Stimulated activated CD8-positive, alpha-beta memory T cell treated with anti-CD3 and anti-CD28 coated beads, Interleukin-7, amount 100 ng/mL, for 4 hours (primary cell): ENCODE measurements around the gene OCEL1.

Source experiments
- DNase-seq, 2 donors: peaks; one replicate each; pipeline ENCODE4 v3.0.0-alpha.2; 2020; ENCODE audit warnings: low read depth in 2 of 2

The OCEL1 gene

DNA sequence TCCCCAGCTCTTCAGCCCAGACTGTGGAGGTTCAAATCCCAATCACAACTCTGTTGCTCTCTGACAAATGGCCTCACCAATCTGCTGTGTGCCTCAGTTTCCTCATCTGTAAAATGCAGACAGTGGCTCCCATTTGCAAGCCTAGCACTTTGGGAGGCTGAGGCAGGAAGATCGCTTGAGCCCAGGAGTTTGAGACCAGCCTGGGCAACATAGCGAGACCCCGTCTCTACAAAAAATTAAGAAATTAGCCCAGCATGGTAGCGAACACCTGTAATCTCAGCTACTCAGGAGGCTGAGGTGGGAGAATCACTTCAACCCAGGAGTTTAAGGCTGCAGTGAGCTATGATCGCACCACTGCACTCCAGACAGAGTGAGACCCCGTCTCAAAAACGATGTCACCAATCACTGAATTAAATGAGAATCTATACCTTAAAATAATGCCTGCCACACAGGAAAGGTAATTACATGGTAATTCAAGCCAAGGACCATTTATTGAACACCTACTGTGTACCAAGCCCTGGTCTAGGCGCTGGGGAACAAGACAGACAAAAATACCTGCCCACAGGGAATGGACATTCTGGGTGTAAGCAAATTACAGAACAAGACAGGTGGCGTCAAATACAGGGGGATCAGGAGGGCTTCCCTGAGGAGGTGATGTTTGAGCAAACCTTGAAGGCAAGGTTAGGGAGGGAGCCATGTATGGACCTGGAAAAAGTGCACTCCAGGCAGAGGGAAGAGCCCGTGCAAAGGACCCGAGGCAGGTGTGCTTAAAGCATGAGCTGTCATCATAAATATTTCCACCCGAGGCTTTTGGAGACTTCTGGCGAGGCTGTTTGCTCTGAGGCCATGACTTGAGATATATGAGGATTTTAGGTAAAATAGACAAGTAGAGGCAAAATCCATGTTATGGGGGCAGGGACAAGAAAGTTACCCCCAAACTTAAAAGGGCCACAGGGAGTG is 12.0 kb downstream of the OCEL1 start:
- DNase-seq, result no peak

DNA sequence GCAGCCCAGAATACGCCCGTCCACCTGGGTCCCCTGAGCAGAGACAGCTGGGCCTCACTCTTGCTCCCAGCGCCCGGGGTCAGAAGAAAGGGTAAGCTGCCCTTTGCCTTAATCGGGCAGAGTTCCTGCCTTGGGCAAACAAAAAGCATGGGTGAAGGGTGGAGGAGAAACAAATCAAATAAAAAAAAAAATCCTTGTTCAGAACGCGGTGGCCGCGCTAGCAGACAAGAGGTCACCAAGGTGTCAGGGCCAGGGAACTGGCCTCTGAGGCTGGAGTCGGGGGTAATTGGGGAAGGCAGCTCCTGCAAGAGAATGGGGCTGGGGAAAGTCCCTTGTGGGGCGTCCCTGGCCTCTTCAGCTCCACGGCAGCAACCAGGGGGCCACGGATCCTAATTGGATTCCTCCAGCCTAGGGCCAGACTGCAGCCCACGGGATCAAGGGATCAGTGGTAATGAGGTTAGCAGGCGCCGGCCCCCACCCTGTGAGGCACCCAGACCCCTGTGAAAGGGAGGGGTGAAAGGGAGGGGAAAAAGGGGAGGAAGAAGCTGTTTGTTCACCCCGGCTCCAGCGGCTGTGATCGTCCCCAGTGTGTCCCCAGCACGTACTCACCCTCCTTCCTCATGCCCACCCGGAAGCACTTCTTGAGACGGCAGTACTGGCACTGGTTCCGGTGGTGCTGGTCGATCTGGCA is 14.2 kb downstream of the OCEL1 start:
- DNase-seq, result no peak

DNA sequence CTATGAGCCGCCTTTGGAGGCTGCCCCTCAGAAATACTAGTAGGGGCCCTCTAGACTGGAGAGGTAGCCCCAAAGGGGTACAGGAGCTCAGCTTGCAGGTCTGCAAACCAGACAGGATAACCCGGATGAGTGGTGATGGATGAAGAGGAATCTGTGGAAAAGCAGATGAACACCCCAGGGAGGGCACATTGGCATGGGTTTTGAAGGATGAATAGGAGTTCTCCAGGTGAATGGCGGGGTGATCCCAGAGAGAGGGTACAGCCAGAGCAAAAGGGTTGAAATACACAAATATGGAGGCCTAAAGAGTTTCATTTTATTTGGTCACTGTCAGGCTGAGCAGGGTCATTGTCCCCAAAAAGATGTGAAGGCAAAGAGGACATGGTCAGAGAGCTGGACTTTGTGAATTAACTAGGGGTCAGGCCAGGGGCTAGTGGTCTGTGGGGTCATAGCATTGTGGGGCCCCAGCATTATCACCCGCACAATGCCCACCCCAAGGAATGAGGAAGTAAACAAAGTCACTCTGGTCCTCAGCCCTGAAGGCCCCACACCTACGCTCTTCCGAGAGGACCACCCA is 14.9 kb downstream of the OCEL1 start:
- no peak for DNase-seq

DNA sequence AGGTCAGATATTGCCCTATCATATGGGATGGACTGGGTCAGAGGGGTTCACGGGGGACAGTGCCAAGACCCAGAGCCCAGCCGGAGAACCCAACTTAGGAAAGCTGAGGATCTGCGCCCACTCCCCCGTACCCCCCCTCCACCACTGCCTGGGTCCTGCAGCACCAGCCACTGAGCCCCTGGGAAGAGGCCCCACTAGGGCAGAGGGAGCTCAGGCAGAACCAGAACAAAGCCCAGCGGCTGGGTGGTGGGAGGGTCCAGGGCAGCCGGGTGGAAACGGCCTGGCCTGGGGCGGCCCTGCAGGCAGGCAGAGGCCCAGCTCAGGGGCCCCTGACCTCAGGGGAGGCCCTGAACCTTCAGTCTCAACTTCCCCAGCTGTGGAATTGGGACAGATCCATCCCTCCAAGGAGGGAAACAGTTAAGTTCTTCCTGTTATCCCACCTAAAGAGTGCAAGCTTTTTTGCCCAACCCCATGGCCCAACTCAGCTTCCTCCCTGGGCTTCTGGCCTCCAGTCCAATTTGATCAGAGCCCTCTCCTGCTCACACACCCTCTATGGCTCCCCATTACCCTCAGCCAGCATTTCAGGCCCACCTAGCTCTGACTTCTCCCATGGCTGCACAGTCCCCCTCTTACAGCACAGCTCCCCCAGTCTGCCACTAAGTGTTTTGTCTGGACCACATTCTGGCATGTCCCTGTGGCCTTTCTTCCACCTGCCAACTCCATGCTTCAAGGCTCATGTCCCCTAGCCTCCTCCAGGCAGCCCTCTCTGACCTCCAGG is 16.6 kb downstream of the OCEL1 start:
- DNase-seq, result no peak

DNA sequence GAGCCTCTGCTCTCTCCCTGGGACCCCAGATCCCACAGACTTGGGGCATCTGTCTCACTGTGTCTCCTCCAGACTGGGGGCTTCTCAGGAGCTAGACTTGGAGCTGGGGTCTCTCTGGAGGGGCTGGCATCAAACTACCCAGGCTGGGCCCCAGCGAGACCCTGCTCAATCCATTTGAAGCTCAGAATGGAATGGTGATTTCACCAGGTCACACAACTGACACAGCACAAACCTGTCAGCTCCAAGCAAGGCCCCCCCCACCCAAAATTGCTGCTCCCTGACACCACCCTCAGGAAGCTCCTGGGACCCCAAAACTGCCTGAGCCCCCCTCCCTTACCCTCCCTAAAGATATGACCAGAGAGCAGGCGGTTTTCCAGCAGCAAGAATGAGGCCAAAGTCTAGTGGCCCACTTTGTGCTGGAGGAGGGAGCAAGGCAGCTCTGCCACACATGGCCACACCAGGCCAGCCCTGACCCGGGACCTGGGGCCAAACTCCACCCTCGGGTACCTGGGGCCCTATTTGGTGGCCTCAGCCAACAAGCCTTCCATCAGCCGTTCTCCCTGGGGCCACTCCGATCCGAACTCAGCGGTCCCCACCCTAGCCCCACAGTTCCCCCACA is 17.3 kb downstream of the OCEL1 start:
- no peak for DNase-seq

DNA sequence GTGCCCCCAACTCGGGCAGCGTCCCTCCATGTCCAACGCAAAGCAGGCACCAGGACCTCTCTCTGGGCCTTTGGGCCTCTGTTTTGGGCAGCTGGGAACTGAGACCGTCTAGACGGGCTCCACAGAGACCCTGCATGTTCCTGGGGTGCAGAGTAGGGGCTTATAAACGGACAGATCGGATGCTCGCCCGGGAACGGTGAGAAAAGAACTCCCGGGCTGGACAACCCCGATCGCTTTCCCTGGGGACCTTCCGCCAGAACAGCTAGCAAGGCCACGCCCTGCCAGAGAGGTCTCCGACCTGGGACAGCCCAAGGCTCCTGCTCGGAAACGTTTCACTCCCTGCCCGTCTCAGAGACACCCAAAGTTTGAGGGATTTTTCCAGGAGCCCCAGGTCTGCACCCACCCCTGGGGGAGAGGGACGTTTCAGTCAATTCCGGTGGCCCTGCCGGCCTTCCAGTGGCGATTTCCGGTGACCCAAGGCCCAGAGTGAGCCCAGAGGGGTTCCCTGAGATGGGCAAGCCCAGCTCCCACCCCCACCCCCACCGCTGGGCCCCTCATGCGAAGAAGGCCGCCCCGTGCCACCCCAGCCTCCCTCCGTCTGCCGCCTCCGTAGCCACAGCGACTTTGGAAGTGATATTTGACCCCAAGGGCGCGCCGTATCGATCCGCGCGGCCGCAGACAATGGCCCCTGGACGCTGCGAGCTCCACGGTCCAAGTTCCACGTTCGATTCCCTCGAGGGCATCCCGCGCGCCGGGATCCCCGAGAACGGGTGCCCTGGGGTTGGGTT is 18.0 kb downstream of the OCEL1 start:
- no peak for DNase-seq

DNA sequence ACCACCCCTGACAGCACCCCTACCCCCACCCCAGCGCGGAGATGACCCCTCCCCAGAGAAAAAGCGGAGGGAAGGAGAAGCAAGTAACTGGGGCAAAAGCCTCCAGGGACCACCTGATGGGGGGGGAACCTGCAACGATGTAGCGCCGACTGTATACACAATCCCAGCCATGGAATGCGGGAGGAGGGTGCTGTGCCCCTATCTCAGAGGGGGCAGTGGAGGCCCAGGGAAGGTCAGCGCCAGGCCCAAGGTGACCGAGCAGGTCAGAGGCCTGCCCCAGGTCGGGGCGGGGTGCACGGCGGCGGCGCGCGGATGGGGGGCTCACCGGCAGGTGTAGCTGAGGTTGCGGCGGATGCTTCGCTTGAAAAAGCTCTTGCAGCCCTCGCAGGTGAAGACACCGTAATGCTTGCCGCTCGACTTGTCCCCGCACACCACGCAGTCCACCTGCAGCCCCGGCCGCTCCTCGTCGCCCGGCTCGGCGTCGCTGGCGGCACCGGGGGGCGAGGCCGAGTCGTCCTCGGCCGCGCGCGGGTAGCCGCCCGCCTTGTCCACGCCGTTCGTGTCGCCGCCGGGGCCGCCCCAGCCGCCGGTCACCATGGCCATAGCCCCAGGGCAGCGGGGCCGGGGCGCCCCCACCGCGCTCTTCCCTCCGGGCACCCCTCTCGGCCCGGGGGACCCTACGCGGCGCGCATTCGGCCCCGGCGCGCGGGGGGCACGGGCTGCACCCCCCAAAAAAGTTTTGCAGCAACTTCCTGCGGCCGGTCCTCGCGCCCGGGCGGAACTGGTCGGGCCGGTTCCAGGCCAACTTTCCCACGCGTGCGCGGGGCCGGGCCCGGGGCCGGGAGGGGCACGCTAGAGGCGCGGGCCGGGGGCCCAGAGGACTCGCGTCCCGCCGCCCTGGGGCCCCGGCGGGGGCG is 18.9 kb downstream of the OCEL1 start:
- DNase-seq, result no peak

DNA sequence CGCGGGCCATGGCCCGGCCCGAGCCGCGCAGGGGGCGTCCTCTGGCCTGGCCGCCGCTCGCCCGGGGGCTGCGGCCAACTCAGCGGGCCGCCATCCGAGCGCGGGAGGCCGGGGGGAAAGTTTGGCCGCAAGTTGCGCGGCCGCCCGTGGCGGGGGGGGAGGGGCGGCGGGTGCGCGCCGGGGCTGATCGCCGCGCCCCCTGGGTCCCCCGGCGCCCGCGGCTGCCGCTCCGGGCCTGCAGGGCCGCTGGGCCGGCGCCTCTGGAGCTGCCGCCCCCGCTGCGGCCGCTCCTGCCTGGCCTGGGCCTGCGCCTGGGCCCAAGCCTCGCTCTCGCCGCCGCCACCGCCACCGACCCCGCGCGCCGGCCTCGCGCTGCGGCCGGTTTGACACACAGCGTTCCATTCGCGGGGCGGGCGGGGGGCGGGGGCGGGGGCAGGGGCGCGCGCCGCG is 19.5 kb downstream of the OCEL1 start, which contains the start of gene NR2F6:
Gene NR2F6 (minus strand): TSS at position 385 of the 450 bp plus-strand sequence. CDS start 699 bp downstream, outside the sequence.
- DNase-seq, result no peak

DNA sequence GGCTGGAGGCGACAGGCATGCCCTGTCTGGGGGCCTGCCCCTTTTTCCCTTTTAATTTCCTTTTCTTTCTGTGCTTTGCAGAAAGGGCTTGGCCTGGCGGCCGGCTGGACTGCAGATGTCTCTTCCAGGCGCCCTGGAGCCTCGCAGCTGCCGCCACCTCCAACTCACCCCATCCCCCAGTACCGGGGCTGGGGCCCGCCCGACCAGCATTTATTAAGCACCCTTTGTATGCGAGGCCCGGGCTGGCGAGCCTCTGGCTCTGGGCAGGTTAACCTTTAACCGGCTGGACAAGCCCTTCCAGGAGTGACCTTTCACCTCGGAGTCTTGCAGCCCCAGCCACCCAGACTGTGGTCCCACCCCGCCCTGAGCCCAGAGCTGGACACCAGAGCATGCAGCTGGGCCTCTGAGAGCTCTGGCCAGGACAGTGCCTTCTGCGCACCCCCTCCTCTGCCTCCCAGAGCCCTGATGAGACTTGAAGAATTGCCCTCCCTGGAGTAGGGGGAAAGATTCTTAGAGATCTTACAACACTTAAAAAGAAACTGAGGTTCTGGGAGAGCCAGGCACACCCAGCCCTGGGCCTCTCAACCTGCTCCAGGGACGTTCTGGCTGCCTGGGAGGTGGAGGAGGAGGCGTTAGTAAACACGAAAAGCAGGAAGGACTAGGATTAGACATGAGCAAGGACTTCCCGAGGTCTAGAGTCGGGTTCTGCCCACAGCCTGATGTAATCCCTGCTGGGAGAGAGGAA is 20.8 kb downstream of the OCEL1 start:
- no peak for DNase-seq

DNA sequence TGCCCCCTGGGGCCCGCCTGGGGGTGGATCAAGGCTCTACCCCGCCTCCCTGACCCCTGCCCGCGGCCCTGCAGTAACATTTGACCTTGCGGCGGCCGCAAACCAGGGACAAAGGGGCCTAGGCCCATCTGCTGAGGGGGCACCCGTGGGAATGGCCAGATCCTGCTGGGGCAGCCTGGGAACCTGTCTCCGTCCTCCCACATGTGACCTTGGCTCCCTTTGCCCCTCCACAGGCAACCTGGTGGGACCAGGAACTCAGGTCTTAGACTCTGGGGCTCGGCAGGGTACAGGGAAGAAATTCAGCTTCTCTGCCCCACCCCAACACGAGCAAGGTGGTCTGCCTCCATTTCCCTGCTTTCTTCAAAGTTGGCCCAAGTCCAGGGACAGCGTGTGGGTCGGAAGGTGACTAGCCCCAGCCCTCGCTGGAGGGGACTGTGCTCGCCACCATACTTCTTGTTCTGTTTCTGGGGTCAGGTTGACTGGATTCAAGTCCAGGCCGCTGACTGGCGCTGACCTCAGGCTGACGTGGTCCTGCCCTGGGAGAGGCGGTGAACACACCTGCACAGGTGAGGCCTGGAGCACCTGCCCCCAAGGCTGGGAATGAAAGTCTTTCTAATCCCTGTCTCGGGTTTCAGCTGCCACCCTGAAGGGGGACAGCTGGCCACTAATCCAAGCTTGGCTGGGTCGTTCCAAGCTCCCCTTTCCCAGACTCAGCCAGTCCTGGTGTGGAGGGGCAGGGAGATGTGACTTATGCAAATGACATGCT is 22.2 kb downstream of the OCEL1 start:
- no peak for DNase-seq

DNA sequence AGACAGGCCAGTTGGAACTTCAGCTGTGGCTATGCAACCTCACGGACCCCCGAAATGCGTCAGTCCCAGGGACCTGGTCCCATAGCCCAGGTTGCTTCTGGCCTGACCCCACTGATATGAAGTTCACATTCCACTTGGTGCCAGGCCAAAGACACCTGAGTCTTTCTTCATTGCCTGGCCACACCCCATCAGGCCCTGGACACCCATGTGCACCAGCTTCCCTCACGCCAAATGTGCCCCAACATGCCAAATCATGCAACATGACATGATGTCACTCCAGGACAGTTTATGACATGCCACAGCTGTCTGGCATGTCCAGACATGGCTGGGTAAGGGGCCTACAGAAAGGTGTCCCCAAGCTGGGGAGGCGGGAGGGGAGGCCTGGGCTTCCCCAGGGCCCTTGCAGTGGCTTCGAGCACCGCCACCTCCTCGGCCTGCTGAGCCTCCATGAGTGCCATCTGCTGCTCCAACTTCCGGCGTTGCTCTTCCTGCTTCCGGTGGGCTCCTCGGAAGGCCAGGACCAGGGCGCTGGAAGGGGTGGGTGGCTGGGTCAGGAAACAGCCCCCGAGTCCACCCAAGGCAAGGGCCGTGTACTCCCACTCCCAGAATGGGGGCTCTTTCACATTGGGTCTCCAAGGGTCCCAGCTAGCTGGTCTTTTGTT is 24.0 kb downstream of the OCEL1 start:
- no peak for DNase-seq

DNA sequence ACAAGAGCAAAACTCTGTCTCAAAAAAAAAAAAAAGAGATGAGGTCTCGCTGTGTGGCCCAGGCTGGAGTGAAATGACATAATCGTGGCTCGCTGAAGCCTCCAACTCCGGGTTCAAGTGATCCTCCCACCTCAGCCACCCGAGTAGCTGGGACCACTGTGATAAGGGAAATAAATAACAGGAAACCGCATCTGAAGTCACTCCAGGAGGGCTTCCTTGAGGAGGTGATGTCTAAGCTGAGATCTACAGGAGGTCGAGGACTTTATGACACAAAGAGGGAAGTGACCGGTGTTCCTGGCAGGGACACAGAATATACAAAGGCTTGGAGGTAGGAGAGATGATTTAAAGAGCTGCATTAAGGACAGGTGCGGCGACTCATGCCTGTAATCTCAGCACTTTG is 28.6 kb downstream of the OCEL1 start:
- no peak for DNase-seq

DNA sequence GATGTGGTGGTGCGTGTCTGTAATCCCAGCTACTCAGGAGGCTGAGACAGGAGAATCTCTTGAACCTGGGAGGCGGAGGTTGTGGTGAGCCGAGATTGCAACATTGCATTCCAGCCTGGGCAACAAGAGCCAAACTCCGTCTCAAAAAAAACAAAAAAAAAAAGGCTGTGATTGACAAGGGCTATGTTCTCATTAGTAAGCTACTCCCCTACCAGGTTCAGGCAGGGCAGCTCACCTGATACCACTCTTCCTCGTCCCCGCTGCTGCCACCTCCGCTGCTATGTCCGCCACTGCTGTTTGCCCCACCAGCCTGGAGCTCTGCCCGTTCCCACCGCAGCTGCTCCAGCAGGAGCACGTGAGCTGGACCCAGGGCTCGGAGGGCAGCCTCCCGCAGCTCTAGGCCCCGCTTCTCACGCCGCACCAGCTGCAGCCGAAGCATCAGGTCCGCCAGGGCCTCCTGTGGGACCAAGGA is 29.2 kb downstream of the OCEL1 start:
- DNase-seq, result no peak

DNA sequence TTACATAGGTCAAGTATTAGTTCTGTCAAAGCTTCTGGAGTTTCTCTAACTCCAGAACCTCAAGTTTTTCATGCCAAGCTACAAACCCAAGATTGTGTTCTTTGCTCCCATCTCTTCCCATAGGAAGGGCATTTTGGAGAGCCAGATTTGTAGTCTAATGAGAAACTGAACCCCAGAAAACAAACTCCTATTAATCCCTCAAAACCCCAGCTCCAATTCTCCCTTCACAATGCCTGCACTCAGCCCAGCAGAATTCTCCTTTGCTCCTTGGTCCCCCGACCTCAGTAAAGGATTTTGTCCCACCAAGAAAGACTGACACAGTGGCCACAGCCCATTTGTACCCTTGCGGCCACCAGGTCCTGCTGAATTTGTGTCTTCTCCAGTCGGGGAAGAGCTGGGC is 30.1 kb downstream of the OCEL1 start:
- no peak for DNase-seq

DNA sequence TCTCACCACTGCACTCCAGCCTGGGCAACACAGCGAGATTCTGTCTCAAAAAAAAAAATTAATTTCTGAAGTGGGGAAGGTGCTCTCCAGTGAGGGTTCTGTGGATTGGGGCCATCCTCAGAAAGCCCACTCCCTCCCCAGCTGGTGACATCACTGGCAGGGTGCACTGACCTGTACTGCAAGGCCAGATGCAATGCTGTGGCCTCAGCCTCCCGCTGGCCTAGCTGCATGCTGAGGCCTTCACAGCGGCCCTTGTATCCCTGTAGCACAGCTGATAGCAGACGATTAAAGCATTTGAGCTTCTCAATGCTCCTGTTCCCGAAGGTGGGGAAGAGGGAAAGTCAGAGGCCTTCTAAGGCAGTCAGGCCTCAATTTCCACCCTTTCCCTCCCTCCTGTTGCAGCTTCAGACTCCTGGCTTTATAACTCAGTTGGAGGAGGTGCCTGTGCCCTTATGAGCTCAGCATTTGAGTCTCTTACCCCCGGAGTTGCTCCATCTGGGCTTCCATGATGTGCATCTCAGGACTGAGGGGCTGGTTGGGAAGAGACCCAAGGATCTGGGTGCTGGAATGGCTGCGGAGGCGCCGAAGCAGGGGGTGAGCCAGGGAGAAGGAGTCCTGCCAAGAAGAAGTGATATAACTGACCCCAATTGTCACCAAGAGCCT is 33.2 kb downstream of the OCEL1 start:
- no peak for DNase-seq

DNA sequence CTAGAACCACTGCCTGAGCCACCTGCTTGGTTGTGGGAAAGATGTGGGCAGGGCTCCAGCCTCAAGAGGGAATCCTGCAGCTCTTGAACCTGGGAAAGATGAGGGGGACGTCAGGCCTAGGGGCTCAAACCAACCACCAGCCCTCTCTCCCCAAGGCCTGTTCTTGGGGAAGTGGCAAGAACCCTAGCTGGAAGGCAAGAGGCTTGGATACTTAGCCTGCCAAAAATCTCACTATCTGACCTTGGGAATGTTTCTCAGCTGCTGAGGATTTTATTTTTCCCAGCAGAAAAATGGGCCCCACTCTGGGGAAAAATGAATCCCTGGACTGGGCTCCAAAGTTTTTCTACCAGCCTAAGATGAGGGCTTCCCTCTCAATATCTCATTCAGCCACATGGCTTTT is 33.9 kb downstream of the OCEL1 start:
- DNase-seq, result no peak
